Astrocyte (in vitro differentiated cells and primary cell): Measurements from ENCODE around the gene CA12. TPM values are rescaled to one million over a fixed set of nuclear protein-coding genes. Genes with fewer than 3 reads are reported as not detected.

ENCODE experiments used
- total RNA-seq: library from RNA; stranded (reverse); gene quantifications from 2 replicates; pipeline ENCODE4 v1.2.1, GENCODE V29; 2021

CA12 gene
- total RNA-seq, 1 donor from 2014 or later = 0.54 TPM

Other genes with a start within 250 kb of the CA12 start
- 428 and 484 TPM in 2 replicates for gene RPS27L, start 224.4 kb downstream of the CA12 start, total RNA-seq
- gene RAB8B, start 192.2 kb downstream of the CA12 start, total RNA-seq = 45.7 and 49.3 TPM in 2 replicates
- gene APH1B, start 104.2 kb downstream of the CA12 start, total RNA-seq = 14.7 and 18.2 TPM in 2 replicates
- 38.1 and 40.1 TPM in 2 replicates for gene USP3, start 122.7 kb upstream of the CA12 start, total RNA-seq
- gene FBXL22, start 215.5 kb upstream of the CA12 start, total RNA-seq = 0.34 and 0.43 TPM in 2 replicates